GM12801 (cell line): Measurements from ENCODE around the gene MYO15A.

Source experiments
- TF ChIP-seq, protein P1 (sequence below): IDR thresholded peaks from one replicate; pipeline ENCODE4 v1.5.1; 2011; ENCODE audit warnings: control low read depth; ENCODE audit not compliant: insufficient read length; ENCODE audit errors: extremely low read depth

MYO15A gene

DNA sequence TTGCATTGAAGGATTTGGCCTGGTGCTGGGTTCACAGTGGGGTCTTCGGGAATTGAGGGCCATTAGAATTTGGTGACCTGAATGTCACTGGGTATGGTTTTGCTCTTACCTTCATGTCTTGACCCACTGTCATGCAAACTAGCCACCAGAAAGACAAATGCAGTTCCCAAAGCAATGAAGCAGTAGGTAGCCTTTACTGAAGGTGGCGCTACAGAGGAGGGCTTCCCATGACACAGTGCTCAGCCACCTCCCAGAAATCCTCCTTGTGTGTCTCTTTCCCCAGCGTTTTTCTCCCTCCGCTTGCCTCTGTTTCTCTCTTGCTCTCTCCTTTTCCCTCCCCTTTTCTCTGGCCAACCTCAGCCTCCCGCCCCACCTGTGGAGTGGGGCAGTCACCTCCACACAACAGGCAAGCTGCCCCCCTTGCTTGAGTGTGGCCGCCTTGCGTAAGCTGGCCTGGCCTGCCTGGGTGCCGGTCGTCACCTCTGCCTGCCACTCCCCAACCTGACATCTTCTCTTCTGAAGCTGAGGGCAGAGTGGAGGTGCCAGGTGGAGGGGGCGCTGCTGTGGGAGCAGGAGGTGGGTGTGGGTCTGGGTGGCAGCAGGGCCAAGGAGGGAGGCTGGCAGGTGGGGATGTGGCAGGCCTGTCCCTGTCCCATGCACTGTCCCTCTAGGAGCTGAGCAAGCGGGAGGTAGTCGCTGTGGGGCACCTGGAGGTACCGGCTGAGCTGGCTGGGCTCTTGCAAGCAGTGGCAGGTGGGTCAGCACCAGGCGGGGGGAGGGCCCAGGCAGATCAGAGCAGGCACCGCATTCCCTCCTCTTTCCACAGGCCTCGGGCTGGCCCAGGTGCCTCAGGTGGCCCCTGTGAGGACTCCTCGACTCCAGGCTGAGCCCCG, 34.7 kb downstream of the MYO15A start:
- TF ChIP-seq, protein P1, sequence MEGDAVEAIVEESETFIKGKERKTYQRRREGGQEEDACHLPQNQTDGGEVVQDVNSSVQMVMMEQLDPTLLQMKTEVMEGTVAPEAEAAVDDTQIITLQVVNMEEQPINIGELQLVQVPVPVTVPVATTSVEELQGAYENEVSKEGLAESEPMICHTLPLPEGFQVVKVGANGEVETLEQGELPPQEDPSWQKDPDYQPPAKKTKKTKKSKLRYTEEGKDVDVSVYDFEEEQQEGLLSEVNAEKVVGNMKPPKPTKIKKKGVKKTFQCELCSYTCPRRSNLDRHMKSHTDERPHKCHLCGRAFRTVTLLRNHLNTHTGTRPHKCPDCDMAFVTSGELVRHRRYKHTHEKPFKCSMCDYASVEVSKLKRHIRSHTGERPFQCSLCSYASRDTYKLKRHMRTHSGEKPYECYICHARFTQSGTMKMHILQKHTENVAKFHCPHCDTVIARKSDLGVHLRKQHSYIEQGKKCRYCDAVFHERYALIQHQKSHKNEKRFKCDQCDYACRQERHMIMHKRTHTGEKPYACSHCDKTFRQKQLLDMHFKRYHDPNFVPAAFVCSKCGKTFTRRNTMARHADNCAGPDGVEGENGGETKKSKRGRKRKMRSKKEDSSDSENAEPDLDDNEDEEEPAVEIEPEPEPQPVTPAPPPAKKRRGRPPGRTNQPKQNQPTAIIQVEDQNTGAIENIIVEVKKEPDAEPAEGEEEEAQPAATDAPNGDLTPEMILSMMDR = no peak

DNA sequence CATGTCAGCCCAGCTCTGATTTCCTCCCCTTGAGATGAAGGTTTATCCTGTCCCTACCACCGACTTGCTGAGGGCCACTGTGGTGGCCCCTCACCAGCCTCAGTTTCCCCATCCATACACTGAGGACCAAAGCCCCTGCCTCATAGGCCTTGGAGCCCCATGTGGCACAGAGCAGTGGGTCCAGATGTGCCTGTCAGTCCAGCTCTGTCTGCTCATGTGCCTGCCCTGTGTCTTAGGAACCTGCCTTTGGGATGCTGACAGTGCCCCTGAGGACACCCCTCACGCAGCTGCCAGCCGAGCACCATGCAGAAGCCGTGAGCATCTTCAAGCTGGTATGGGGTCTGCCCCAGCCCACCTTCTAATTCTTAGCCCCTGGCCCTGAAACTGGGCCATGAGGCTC, 35.7 kb downstream of the MYO15A start:
- TF ChIP-seq, protein P1 = no peak

DNA sequence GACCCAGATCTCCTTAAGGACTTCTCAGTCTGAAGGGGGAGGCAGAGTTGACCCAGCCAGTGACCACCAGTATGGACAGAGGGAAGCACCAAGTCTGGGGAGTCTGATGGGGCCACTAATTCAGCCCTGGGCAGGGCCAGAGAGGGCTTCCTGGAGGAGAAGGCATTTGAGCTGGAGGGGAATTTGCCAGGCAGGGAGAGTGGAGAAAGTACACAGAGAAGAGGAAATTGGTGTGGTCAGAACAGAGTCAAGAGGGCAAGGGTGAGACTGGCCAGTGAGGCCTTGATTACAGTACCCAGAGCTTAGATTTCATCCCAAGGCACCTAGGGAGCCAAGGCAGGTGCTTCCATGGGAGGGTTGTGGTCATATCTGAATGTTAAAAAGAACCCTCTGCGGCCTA, 36.3 kb downstream of the MYO15A start:
- TF ChIP-seq, protein P1 = no peak

DNA sequence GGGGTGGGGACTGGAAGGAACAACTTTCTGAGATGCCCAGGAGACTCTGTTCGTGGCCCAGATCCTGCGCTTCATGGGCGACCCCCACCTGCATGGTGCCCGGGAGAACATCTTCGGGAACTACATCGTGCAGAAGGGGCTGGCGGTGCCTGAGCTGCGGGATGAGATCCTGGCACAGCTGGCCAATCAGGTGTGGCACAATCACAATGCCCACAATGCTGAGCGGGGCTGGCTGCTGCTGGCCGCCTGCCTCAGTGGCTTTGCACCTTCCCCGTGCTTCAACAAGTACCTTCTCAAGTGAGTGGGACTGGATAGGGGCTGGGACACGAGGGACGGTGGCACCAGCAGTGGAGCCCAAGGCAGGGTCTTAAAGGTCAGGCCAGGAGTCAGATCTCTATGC, 37.3 kb downstream of the MYO15A start:
- TF ChIP-seq, protein P1 = no peak

DNA sequence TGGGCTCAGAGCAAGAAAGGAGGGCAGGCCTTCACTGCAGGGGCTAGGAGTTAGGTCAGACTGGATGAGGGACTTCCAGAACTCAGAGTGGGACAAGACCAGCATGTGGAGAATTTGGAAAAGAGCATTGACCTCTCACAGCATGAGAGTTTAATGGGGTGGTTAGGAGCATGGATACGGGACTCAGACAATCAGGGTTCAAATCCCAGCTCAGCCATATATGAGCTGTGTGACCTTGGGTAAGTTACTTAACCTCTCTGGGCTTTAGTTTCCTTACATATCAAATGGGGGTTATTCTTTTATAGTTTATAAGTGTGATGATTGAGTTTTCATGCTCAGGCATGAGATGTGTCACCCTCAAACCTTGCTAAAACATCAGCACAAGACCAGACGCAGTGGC, 37.7 kb downstream of the MYO15A start:
- TF ChIP-seq, protein P1 = no peak

DNA sequence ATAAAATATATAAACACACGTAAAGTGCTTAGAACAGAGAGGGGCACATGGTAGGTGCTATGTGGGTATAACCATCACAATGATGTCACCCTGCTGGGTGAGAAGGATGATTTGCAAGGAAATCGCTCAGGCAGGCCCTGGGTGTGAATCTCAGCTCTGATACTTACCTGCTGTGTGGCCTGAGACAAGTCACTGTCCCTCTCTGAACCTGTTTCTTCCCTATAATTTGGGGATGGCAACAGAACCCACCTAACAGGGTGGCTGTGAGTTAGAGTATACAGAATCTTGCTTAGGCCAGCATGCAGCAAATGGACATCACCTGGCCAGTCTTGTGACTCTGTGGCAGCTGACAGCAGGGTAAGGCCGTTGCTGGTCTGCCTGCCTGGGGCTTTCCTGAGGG, 38.4 kb downstream of the MYO15A start:
- TF ChIP-seq, protein P1 = no peak

DNA sequence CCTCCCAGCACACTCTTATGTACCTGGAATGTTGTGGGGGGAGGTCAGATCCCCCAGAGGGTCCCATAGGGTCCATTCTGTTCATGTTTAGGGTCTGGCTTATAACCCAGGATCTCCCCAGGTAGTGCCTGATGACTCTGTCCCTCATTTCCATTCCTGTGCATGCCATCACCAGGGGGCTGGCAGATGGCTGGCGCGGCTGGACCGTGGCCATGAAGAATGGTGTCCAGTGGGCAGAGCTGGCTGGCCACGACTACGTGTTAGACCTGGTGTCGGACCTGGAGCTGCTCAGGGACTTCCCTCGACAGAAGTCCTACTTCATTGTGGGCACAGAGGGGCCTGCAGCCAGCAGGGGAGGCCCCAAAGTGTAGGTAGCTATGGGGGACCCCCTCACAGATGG, 40.0 kb downstream of the MYO15A start:
- TF ChIP-seq, protein P1 = no peak
